AG04450 (cell line): ENCODE measurements around the gene CXCR2. TPM values are rescaled to one million over a fixed set of nuclear protein-coding genes. Genes with fewer than 3 reads are reported as not detected.
A peak's percentile ranks its signal among the peaks of the same experiment; 100 is the strongest.

Source experiments
- CTCF ChIA-PET: fragments of 300-600, 350-600 bp; formaldehyde crosslinking; extraction: SDS; loops from one replicate; lab custom pipeline; 2022; ENCODE audit warnings: antibody characterized with exemption, inconsistent platforms; lab: Charles Lee
- POLR2A ChIA-PET: fragments of 350-600 bp; formaldehyde crosslinking; extraction: SDS; loops from one replicate; lab custom pipeline; 2021; ENCODE audit warnings: antibody characterized with exemption, inconsistent platforms; lab: Yijun Ruan, JAX
- DNase-seq: peaks from one replicate; pipeline ENCODE4 v3.0.0-alpha.2; 2011; ENCODE audit warnings: low read depth, low spot score
- H3K27ac ChIP-seq: one replicate; pipeline ENCODE4 v1.5.1; 2012; ENCODE audit warnings: low read depth, low read length, control low read depth
- H3K27me3 ChIP-seq: one replicate; pipeline ENCODE4 v1.6.0; 2012; ENCODE audit warnings: low read length; ENCODE audit not compliant: control insufficient read depth, insufficient read depth
- H3K4me3 ChIP-seq: 2 replicates; pipeline ENCODE4 v1.5.1; 2011; ENCODE audit warnings: mild to moderate bottlenecking, low read depth, low read length, control low read depth
- H3K9me3 ChIP-seq: 2 replicates; pipeline ENCODE4 v1.5.1; 2012; ENCODE audit warnings: low read length; ENCODE audit not compliant: control insufficient read depth, insufficient read depth
- CTCF ChIP-seq: IDR thresholded peaks from 2 replicates; pipeline ENCODE4 v1.5.1; 2011; ENCODE audit warnings: low read depth, low read length, control low read depth, inconsistent platforms
- polyA plus RNA-seq: library from polyadenylated mRNA; depleted of rRNA; stranded (reverse); fragments of >200 nt; gene quantifications from 2 replicates; pipeline ENCODE4 v1.2.3, GENCODE V29; 2011; rRNA removed

Gene CXCR2
- polyA plus RNA-seq, 1 experiment = not detected

- CTCF ChIA-PET = interaction anchor here (0.6 kb wide), 1 partner anchor 1702 kb away, joined by 3 read pairs; no protein-coding TSS in a partner anchor
- POLR2A ChIA-PET = no interaction called here
- H3K4me3 ChIP-seq = no peak overlapping the region
- no peak for TF ChIP-seq CTCF
- H3K27ac ChIP-seq = no peak overlapping the region
- no peaks in the 10 kb centered on the region for H3K9me3 ChIP-seq
- DNase-seq = no peak
- H3K27me3 ChIP-seq = peaks cover 19% of the 10 kb centered on the region
These were observed 54.0 kb downstream of the CXCR2 start for GRCh38 chr2:218179782-218180181.

GRCh38 chr2:218180467-218181114 is 54.8 kb downstream of the CXCR2 start:
- Histone ChIP-seq H3K27ac (no peak overlapping the region), H3K4me3 (no peak overlapping the region), H3K9me3 (no peaks in the 10 kb centered on the region), H3K27me3 (peaks cover 19% of the 10 kb centered on the region)
- CTCF ChIA-PET = interaction anchor here (0.6 kb wide), 1 partner anchor 1703 kb away, joined by 3 read pairs; no protein-coding TSS in a partner anchor
- POLR2A ChIA-PET = no interaction called here
- DNase-seq = no peak
- TF ChIP-seq CTCF = no peak

GRCh38 chr2:218184331-218184730 is 58.5 kb downstream of the CXCR2 start:
- ChIA-PET POLR2A (no interaction called here), CTCF (no interaction called here)
- H3K27ac ChIP-seq = no peak overlapping the region
- no peaks in the 10 kb centered on the region for H3K9me3 ChIP-seq
- TF ChIP-seq CTCF = no peak
- H3K27me3 ChIP-seq = peaks cover 23% of the 10 kb centered on the region
- no peak for DNase-seq
- no peak overlapping the region for H3K4me3 ChIP-seq

GRCh38 chr2:218186355-218186766 is 60.5 kb downstream of the CXCR2 start:
- CTCF ChIA-PET = no interaction called here
- DNase-seq = peak; percentile 37
- Histone ChIP-seq H3K4me3 (no peak overlapping the region), H3K9me3 (no peaks in the 10 kb centered on the region), H3K27me3 (peaks cover 11% of the 10 kb centered on the region), H3K27ac (no peak overlapping the region)
- POLR2A ChIA-PET = no interaction called here
- TF ChIP-seq CTCF = peak; percentile 81

Other genes with a start within 250 kb of the CXCR2 start
- 19.7 and 27.9 TPM in 2 replicates for gene TNS1, start 123.0 kb upstream of the CXCR2 start, polyA plus RNA-seq
- not detected in 2 replicates for gene RUFY4, start 56.8 kb upstream of the CXCR2 start, polyA plus RNA-seq
- gene CXCR1, start 40.9 kb downstream of the CXCR2 start, polyA plus RNA-seq = not detected in 2 replicates
- gene ARPC2, start 91.2 kb downstream of the CXCR2 start, polyA plus RNA-seq = 548 and 666 TPM in 2 replicates
- 0.05 TPM in 1 of 2 replicates, not detected in the other for gene GPBAR1, start 135.0 kb downstream of the CXCR2 start, polyA plus RNA-seq
- 51.6 and 55.1 TPM in 2 replicates for gene AAMP, start 144.1 kb downstream of the CXCR2 start, polyA plus RNA-seq
- 32.1 and 45.9 TPM in 2 replicates for gene PNKD, start 144.5 kb downstream of the CXCR2 start, polyA plus RNA-seq
- gene TMBIM1, start 166.5 kb downstream of the CXCR2 start, polyA plus RNA-seq = 91.4 and 105 TPM in 2 replicates
- gene CATIP, start 230.8 kb downstream of the CXCR2 start, polyA plus RNA-seq = not detected in 2 replicates